Spleen (tissue), 11 donors: Measurements from ENCODE around the gene OS9. TPM values are rescaled to one million over a fixed set of nuclear protein-coding genes. Genes with fewer than 3 reads are reported as not detected.
A peak's percentile ranks its signal among the peaks of the same experiment; 100 is the strongest.

Experiments
- DNase-seq: peaks from one replicate; pipeline ENCODE4 v3.0.0-alpha.2; 2020
- H3K27ac ChIP-seq, 8 donors: fragments of 200-600 bp; sonication (generic) in 7 of 8; 1 replicate in 4 of 8; 2 replicates in 4 of 8; pipeline versions ENCODE4 v1.5.0 to v1.8.0; 2016 to 2021; ENCODE audit warnings: inconsistent platforms in 4 of 8, mild to moderate bottlenecking in 4 of 8, moderate library complexity in 1 of 8
- H3K27me3 ChIP-seq, 7 donors: fragments of 200-600 bp; sonication (generic) in 6 of 7; replicated peaks in 1 of 7; 1 replicate in 4 of 7; 2 replicates in 3 of 7; pipeline versions ENCODE4 v1.5.0 to v1.8.0; 2016 to 2021; ENCODE audit warnings: inconsistent platforms in 3 of 7, mild to moderate bottlenecking in 1 of 7
- H3K36me3 ChIP-seq, 6 donors: fragments of 200-600 bp; sonication (generic) in 5 of 6; 1 replicate in 4 of 6; 2 replicates in 2 of 6; pipeline versions ENCODE4 v1.5.0 to v1.8.0; 2016 to 2021; ENCODE audit warnings: inconsistent platforms in 2 of 6
- H3K4me1 ChIP-seq, 6 donors: fragments of 200-600 bp; sonication (generic) in 5 of 6; 1 replicate in 3 of 6; 2 replicates in 3 of 6; pipeline versions ENCODE4 v1.5.0 to v1.8.0; 2016 to 2021; ENCODE audit warnings: inconsistent platforms in 3 of 6
- H3K4me3 ChIP-seq, 8 donors: fragments of 200-600 bp; sonication (generic) in 7 of 8; 1 replicate in 4 of 8; 2 replicates in 4 of 8; pipeline versions ENCODE4 v1.5.0 to v1.8.0; 2016 to 2021; ENCODE audit warnings: inconsistent platforms in 4 of 8, mild to moderate bottlenecking in 4 of 8, moderate library complexity in 2 of 8
- H3K9me3 ChIP-seq, 8 donors: fragments of 200-600 bp; sonication (generic) in 7 of 8; 1 replicate in 4 of 8; 2 replicates in 4 of 8; pipeline versions ENCODE4 v1.5.0 to v1.8.0; 2016 to 2021; ENCODE audit warnings: inconsistent platforms in 4 of 8
- POLR2A ChIP-seq, 3 donors: fragments of 450-650 bp; IDR thresholded peaks; one replicate each; pipeline ENCODE4 v1.5.1; 2017; ENCODE audit warnings: antibody characterized with exemption in 3 of 3, mild to moderate bottlenecking in 1 of 3
- POLR2AphosphoS5 ChIP-seq, 3 donors: sonication (generic); formaldehyde crosslinking; IDR thresholded peaks; one replicate each; pipeline ENCODE4 v1.5.1; 2017; ENCODE audit warnings: antibody characterized with exemption in 3 of 3
- WGBS, 5 donors: extraction: QIAGEN DNeasy Blood & Tissue Kit in 3 of 5; methylation state at CpG; one replicate each; pipeline versions ENCODE4 v1.1.5 to v1.1.7; 2013 to 2018; 5-methylcytosine and 5-hydroxymethylcytosine counted together
- intact Hi-C: fragments of 100-400 bp; cut with DNase I; formaldehyde crosslinking; loops from one replicate; pipeline ENCODE4 v1.15.0; 2023; ENCODE audit warnings: low total_unique reads
- polyA plus RNA-seq, 3 donors: library from polyadenylated mRNA; stranded (reverse); fragments of 200-250 nt; gene quantifications; one replicate each; pipeline ENCODE4 v1.2.1, GENCODE V29; 2013
- total RNA-seq, 7 donors: library from RNA; depleted of rRNA in 3 of 7; stranded (reverse); fragments of >200 nt in 3 of 7; fragmentation: NEBNext Ultra II Directional in 4 of 7; extraction: Animal tissue kit (Norgen Biotek cat#: 25700) in 4 of 7; gene quantifications; one replicate each; pipeline versions ENCODE4 v1.1.0 to v1.2.1, GENCODE V29; 2016 to 2021
- TF ChIP-seq, protein P1 (sequence below), 11 experiments: fragments of 200-600 bp in 7 of 11; fragments of 450-650 bp in 4 of 11; sonication (generic) in 4 of 11; IDR thresholded peaks in 8 of 11; conservative IDR thresholded peaks in 3 of 11; 1 replicate in 7 of 11; 2 replicates in 4 of 11; pipeline versions ENCODE4 v1.4.0 to v1.8.0; 2016 to 2021; ENCODE audit warnings: antibody characterized with exemption in 11 of 11, inconsistent platforms in 4 of 11, mild to moderate bottlenecking in 1 of 11
- donor health status: healthy with polysubstance abuse.
- donor health status: DM: no; HTN: no; CAD: no; lungs with moderate emphysema.
- donor health status: DM: no; HTN: no; CAD: no.
- donor health status: Bipolar disorder and iron deficiency.
- donor health status: healthy.
- donor health status: DM: no; HTN: no; CAD: no.
- donor health status: DM: yes; HTN: yes; CAD: no.

The OS9 gene
- total and polyA plus RNA-seq, 10 donors = 94.9 to 323 (median 253) TPM

DNA sequence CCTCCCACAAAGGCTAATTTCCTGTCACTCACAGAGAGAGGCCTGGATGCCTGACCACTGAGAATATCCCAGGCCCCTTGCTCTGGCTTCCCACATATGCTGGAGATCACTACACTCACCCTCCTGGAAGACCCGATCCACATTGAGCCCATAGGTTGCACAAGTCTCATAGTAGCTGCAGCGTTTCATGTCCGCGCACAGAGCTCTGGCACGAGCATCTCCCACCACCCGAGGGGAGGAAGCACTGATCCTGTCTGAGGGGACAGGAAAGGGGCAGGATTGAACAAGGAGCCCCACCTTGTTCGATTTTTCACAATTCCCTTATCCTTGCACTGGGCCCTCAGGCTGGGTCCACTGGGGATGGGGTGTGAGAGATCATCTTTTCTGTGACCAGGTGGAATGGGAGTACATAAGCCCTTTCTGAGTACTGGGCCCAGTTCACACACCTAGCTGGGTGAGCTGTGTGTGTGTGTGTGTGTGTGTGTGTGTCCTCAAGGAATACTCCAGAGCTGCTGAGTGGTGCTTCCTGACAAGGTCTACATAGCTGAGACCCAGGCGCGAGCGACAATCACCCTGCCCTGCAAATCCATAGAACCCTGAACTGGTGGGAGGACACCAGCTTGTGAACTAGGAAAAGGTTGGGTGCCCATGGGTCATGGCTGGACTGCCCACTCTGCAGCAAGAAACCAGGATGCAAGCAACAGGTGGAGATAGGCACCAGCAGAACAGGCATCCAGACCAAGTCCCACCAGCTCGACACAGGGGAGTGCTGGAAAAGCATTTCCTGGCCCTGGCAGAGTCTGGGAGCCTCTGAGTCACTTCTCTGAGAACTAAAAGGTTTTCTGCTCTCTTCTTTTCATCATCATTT, 39.0 kb downstream of the OS9 start:
- Histone ChIP-seq H3K27me3 (peaks cover 0 to 45% (median 18%) of the 10 kb centered on the region in 7 donors), H3K36me3 (peaks cover 0 to 100% (median 68%) of the 10 kb centered on the region in 6 donors), H3K4me3 (no peak overlapping the region), H3K9me3 (no peaks in the 10 kb centered on the region), H3K4me1 (peaks cover 3 to 30% (median 21%) of the 10 kb centered on the region in 6 donors), H3K27ac (no peak overlapping the region)
- intact Hi-C loops = no loop called here
- no peak for TF ChIP-seq POLR2A (IDR thresholded peaks at IDR 0.05)
- TF ChIP-seq, protein P1, sequence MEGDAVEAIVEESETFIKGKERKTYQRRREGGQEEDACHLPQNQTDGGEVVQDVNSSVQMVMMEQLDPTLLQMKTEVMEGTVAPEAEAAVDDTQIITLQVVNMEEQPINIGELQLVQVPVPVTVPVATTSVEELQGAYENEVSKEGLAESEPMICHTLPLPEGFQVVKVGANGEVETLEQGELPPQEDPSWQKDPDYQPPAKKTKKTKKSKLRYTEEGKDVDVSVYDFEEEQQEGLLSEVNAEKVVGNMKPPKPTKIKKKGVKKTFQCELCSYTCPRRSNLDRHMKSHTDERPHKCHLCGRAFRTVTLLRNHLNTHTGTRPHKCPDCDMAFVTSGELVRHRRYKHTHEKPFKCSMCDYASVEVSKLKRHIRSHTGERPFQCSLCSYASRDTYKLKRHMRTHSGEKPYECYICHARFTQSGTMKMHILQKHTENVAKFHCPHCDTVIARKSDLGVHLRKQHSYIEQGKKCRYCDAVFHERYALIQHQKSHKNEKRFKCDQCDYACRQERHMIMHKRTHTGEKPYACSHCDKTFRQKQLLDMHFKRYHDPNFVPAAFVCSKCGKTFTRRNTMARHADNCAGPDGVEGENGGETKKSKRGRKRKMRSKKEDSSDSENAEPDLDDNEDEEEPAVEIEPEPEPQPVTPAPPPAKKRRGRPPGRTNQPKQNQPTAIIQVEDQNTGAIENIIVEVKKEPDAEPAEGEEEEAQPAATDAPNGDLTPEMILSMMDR (IDR thresholded peaks at IDR 0.05 in 8 of 11, conservative IDR thresholded peaks at IDR 0.05 in 3 of 11) = no peak
- no peak for TF ChIP-seq POLR2AphosphoS5 (IDR thresholded peaks at IDR 0.05)
- WGBS, 5 donors = 79 to 91% (median 86%) methylated on average over 8 to 11 of the region's 11 CpGs
- DNase-seq = no peak

DNA sequence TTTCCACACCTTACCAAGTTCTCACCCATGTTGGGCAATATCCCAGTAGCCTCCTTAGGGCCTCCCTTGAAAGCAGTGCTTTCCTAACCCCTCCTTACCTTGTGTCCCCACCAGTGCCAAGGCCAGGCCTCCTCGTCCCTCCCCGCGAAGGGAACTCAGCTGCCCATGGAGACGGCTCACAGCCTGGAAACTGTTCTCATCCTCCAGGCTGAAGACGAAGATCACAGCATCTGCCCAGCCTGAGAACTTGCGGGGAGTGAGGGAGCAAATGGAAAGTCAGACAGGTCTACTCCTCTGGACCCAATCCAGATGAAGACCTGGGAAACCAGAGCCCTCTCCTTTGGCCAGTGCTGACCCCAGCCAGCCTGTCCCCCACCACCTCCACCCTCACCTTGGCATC, 40.0 kb downstream of the OS9 start:
- no peak for TF ChIP-seq POLR2A (IDR thresholded peaks at IDR 0.05)
- TF ChIP-seq POLR2AphosphoS5 (IDR thresholded peaks at IDR 0.05) = no peak
- TF ChIP-seq, protein P1 (IDR thresholded peaks at IDR 0.05 in 8 of 11, conservative IDR thresholded peaks at IDR 0.05 in 3 of 11) = no peak
- intact Hi-C loops = no loop called here

DNA sequence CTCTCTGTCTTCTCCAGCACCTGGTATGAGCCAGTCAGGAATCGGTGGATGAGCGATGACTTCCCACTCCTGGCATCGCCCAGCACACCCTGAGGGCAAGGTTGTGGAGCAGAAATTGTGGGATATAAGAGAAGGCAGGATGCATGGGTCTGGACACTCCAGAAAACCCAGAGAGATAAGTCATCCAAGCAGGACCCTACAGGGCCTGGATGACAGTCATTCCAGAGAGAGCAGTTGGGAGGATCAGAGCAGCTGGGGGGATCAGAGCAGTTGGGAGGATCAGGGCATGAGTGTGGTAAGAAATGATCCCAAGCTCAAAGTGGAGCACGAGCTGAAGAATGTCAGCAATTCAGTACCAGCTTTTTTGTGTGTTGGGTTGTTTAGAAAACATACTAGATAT, 40.7 kb downstream of the OS9 start:
- Histone ChIP-seq H3K4me3 (no peak overlapping the region), H3K4me1 (peaks cover 3 to 46% (median 33%) of the 10 kb centered on the region in 6 donors), H3K9me3 (no peaks in the 10 kb centered on the region), H3K27ac (no peak overlapping the region), H3K36me3 (peaks cover 0 to 100% (median 60%) of the 10 kb centered on the region in 6 donors), H3K27me3 (peaks cover 0 to 59% (median 22%) of the 10 kb centered on the region in 7 donors)
- no peak for DNase-seq
- WGBS, 5 donors = 81 to 91% (median 90%) methylated on average over 4 of the region's 4 CpGs
- TF ChIP-seq POLR2A (IDR thresholded peaks at IDR 0.05) (no peak), POLR2AphosphoS5 (IDR thresholded peaks at IDR 0.05) (no peak)
- TF ChIP-seq, protein P1 (IDR thresholded peaks at IDR 0.05 in 8 of 11, conservative IDR thresholded peaks at IDR 0.05 in 3 of 11) = no peak
- intact Hi-C loops = no loop called here

More for the DNA sequence above, 40.0 kb downstream of the OS9 start:
- H3K9me3 ChIP-seq = no peaks in the 10 kb centered on the region
- H3K27me3 ChIP-seq = peaks cover 0 to 55% (median 22%) of the 10 kb centered on the region in 7 donors
- DNase-seq = no peak
- no peak overlapping the region for H3K4me3 ChIP-seq
- H3K27ac ChIP-seq = no peak overlapping the region
- 78 to 92% (median 88%) methylated on average over 6 of the region's 6 CpGs for WGBS, 5 donors
- H3K36me3 ChIP-seq = peaks cover 0 to 100% (median 62%) of the 10 kb centered on the region in 6 donors
- H3K4me1 ChIP-seq = peaks cover 3 to 39% (median 26%) of the 10 kb centered on the region in 6 donors

DNA sequence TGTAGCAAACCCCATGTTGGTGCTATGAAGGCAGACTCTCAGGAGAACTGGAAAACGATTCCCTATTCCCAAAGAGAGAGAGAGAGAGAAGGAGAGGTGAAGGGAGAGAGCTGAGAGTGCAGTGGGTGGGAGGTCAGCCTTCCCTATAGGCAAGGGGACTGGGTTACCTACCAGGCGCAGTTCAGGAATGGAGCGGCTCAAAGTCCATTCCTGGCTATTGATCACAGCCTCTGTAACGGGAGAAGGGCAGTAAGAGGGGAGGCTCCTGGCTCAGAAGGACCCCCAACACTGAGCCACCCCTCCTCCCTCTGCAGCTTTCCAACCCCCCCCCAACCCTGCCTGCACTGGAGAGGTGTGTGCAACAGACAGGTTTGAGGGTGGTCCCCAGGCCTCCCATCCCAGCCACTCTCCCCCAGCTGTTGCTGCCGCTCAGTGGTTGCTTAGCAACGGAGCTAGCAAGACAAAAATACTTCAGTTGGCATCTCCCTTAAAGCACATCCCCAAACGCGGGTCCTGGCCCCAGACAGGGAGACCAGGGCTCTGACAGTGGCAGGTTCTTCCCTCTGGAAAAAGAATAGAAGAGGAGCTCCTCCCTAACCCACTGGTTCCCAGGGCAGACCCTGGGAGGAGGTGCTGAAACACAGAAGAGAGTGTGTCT, 41.4 kb downstream of the OS9 start:
- Histone ChIP-seq H3K36me3 (peaks cover 0 to 99% (median 54%) of the 10 kb centered on the region in 6 donors), H3K4me3 (peak overlapping the region in 1 of 8 donors; percentile 32), H3K4me1 (peaks cover 5 to 53% (median 40%) of the 10 kb centered on the region in 6 donors), H3K9me3 (no peaks in the 10 kb centered on the region), H3K27me3 (peaks cover 0 to 65% (median 22%) of the 10 kb centered on the region in 7 donors), H3K27ac (no peak overlapping the region)
- no peak for TF ChIP-seq POLR2A (IDR thresholded peaks at IDR 0.05)
- TF ChIP-seq POLR2AphosphoS5 (IDR thresholded peaks at IDR 0.05) = no peak
- TF ChIP-seq, protein P1 (IDR thresholded peaks at IDR 0.05 in 8 of 11, conservative IDR thresholded peaks at IDR 0.05 in 3 of 11) = no peak
- intact Hi-C loops = no loop called here
- no peak for DNase-seq
- WGBS, 5 donors = 60 to 78% (median 70%) methylated on average over 8 of the region's 8 CpGs
